ENCODE results near the gene RUSC2.
"Not testable (repeated sequence)": the region's sequence is repeated elsewhere in the genome, so short reads cannot be mapped to it uniquely, and the experiment has no call there.

Gene RUSC2

GRCh38 chr9:35510383-35510753, 20.5 kb downstream of the RUSC2 start:
- Mint-ChIP-seq H3K4me1 (no peaks in the 10 kb centered on the region), H3K9me3 (no peaks in the 10 kb centered on the region), H3K27me3 (no peaks in the 10 kb centered on the region), H3K27ac (no peak overlapping the region), H3K4me3 (no peak overlapping the region)
- DNase-seq (no peak), ATAC-seq (no peak)

- Mint-ChIP-seq H3K4me1 (no peaks in the 10 kb centered on the region), H3K9me3 (no peaks in the 10 kb centered on the region), H3K4me3 (no peak overlapping the region), H3K27me3 (no peaks in the 10 kb centered on the region), H3K27ac (no peak overlapping the region)
- DNase-seq: no peak
- ATAC-seq: no peak
These were observed 21.0 kb downstream of the RUSC2 start for GRCh38 chr9:35510754-35511428.

GRCh38 chr9:35511453-35511852, 21.5 kb downstream of the RUSC2 start:
- ATAC-seq: no peak

GRCh38 chr9:35515766-35516165, 25.9 kb downstream of the RUSC2 start:
- Mint-ChIP-seq H3K4me3 (no peak overlapping the region), H3K9me3 (no peaks in the 10 kb centered on the region), H3K27ac (no peak overlapping the region), H3K4me1 (no peaks in the 10 kb centered on the region), H3K27me3 (no peaks in the 10 kb centered on the region)
- ATAC-seq (no peak), DNase-seq (no peak)

More at GRCh38 chr9:35511453-35511852, 21.5 kb downstream of the RUSC2 start:
- no peak for DNase-seq
- Mint-ChIP-seq H3K9me3 (no peaks in the 10 kb centered on the region), H3K27ac (no peak overlapping the region), H3K27me3 (no peaks in the 10 kb centered on the region), H3K4me1 (no peaks in the 10 kb centered on the region), H3K4me3 (no peak overlapping the region)

- no peak overlapping the region for H3K27ac Mint-ChIP-seq
- H3K4me3 Mint-ChIP-seq: no peak overlapping the region
- DNase-seq: no peak
- H3K9me3 Mint-ChIP-seq: no peaks in the 10 kb centered on the region
- no peak for ATAC-seq
- H3K27me3 Mint-ChIP-seq: no peaks in the 10 kb centered on the region
- H3K4me1 Mint-ChIP-seq: no peaks in the 10 kb centered on the region
These were observed 26.6 kb downstream of the RUSC2 start for GRCh38 chr9:35516479-35516878.

- ATAC-seq (no peak), DNase-seq (no peak)
- no peak overlapping the region for H3K27ac Mint-ChIP-seq
- H3K4me3 Mint-ChIP-seq: no peak overlapping the region
- no peaks in the 10 kb centered on the region for H3K9me3 Mint-ChIP-seq
- H3K4me1 Mint-ChIP-seq: no peaks in the 10 kb centered on the region
- H3K27me3 Mint-ChIP-seq: no peaks in the 10 kb centered on the region
These were observed 27.2 kb downstream of the RUSC2 start for GRCh38 chr9:35517131-35517530.

GRCh38 chr9:35517552-35518224, 27.8 kb downstream of the RUSC2 start:
- Mint-ChIP-seq H3K4me1 (no peaks in the 10 kb centered on the region), H3K9me3 (no peaks in the 10 kb centered on the region), H3K4me3 (no peak overlapping the region), H3K27ac (no peak overlapping the region), H3K27me3 (no peaks in the 10 kb centered on the region)
- DNase-seq (no peak), ATAC-seq (no peak)

GRCh38 chr9:35518225-35518821, 28.4 kb downstream of the RUSC2 start:
- H3K27ac Mint-ChIP-seq: no peak overlapping the region
- H3K4me3 Mint-ChIP-seq: no peak overlapping the region
- no peaks in the 10 kb centered on the region for H3K9me3 Mint-ChIP-seq
- H3K4me1 Mint-ChIP-seq: no peaks in the 10 kb centered on the region
- no peaks in the 10 kb centered on the region for H3K27me3 Mint-ChIP-seq
- ATAC-seq: no peak
- DNase-seq: no peak

- Mint-ChIP-seq H3K27ac (peak overlapping the region in 1 of 2 donors; percentile 34), H3K27me3 (no peaks in the 10 kb centered on the region), H3K4me3 (no peak overlapping the region), H3K4me1 (no peaks in the 10 kb centered on the region), H3K9me3 (no peaks in the 10 kb centered on the region)
- DNase-seq: no peak
- no peak for ATAC-seq
These were observed 29.2 kb downstream of the RUSC2 start for GRCh38 chr9:35518981-35519679.

- ATAC-seq (no peak), DNase-seq (no peak)
- no peaks in the 10 kb centered on the region for H3K4me1 Mint-ChIP-seq
- no peak overlapping the region for H3K27ac Mint-ChIP-seq
- H3K9me3 Mint-ChIP-seq: no peaks in the 10 kb centered on the region
- H3K4me3 Mint-ChIP-seq: no peak overlapping the region
- H3K27me3 Mint-ChIP-seq: no peaks in the 10 kb centered on the region
These were observed 29.9 kb downstream of the RUSC2 start for GRCh38 chr9:35519692-35520363.

- Mint-ChIP-seq H3K4me3 (no peak overlapping the region), H3K4me1 (no peaks in the 10 kb centered on the region)
These were observed 30.4 kb downstream of the RUSC2 start for GRCh38 chr9:35520364-35520710.

GRCh38 chr9:35521708-35522107, 31.8 kb downstream of the RUSC2 start:
- no peak overlapping the region for H3K4me3 Mint-ChIP-seq
- H3K4me1 Mint-ChIP-seq: no peaks in the 10 kb centered on the region
- DNase-seq: no peak
- H3K27me3 Mint-ChIP-seq: no peaks in the 10 kb centered on the region
- H3K27ac Mint-ChIP-seq: no peak overlapping the region
- ATAC-seq: no peak
- H3K9me3 Mint-ChIP-seq: no peaks in the 10 kb centered on the region

More at GRCh38 chr9:35520364-35520710, 30.4 kb downstream of the RUSC2 start:
- no peaks in the 10 kb centered on the region for H3K27me3 Mint-ChIP-seq
- H3K27ac Mint-ChIP-seq: no peak overlapping the region
- H3K9me3 Mint-ChIP-seq: no peaks in the 10 kb centered on the region
- DNase-seq (no peak), ATAC-seq (no peak)

GRCh38 chr9:35522187-35522586, 32.3 kb downstream of the RUSC2 start:
- Mint-ChIP-seq H3K27me3 (no peaks in the 10 kb centered on the region), H3K4me1 (no peaks in the 10 kb centered on the region), H3K27ac (no peak overlapping the region), H3K9me3 (no peaks in the 10 kb centered on the region), H3K4me3 (no peak overlapping the region)
- DNase-seq (no peak), ATAC-seq (no peak)

GRCh38 chr9:35522700-35523099, 32.8 kb downstream of the RUSC2 start:
- Mint-ChIP-seq H3K4me1 (no peaks in the 10 kb centered on the region), H3K9me3 (no peaks in the 10 kb centered on the region), H3K27me3 (no peaks in the 10 kb centered on the region), H3K27ac (no peak overlapping the region), H3K4me3 (no peak overlapping the region)
- DNase-seq (no peak), ATAC-seq (no peak)

GRCh38 chr9:35523556-35523955, 33.6 kb downstream of the RUSC2 start:
- H3K9me3 Mint-ChIP-seq, H3K4me1 Mint-ChIP-seq, ATAC-seq, H3K27ac Mint-ChIP-seq, DNase-seq, H3K27me3 Mint-ChIP-seq, H3K4me3 Mint-ChIP-seq: not testable (repeated sequence)
